PC-3 (cell line): ENCODE data around the gene CTSZ.

ENCODE experiments used
- CTCF ChIP-seq: fragments of 300-600 bp; sonication (generic); conservative IDR thresholded peaks from 2 replicates; pipeline ENCODE4 v1.5.1; 2017; ENCODE audit warnings: antibody characterized with exemption, low read depth, mild to moderate bottlenecking, low read length
- EZH2 ChIP-seq: fragments of 300-600 bp; sonication (generic); IDR thresholded peaks from one replicate; pipeline ENCODE4 v1.6.1; 2017; ENCODE audit warnings: antibody characterized with exemption, mild to moderate bottlenecking, low read length; ENCODE audit not compliant: unreplicated experiment
- EZH2phosphoT487 ChIP-seq: fragments of 300-600 bp; sonication (generic); IDR thresholded peaks from 2 replicates; pipeline ENCODE4 v1.6.1; 2018; ENCODE audit warnings: mild to moderate bottlenecking, antibody characterized with exemption, low read length, borderline replicate concordance

GRCh38 chr20:59030911-59031563 is 24.0 kb upstream of the CTSZ start:
- TF ChIP-seq CTCF (no peak), EZH2phosphoT487 (no peak), EZH2 (no peak)
